ENCODE results near the gene RAPGEF1.
"Not testable (repeated sequence)": the region's sequence is repeated elsewhere in the genome, so short reads cannot be mapped to it uniquely, and the experiment has no call there.

The RAPGEF1 gene

DNA sequence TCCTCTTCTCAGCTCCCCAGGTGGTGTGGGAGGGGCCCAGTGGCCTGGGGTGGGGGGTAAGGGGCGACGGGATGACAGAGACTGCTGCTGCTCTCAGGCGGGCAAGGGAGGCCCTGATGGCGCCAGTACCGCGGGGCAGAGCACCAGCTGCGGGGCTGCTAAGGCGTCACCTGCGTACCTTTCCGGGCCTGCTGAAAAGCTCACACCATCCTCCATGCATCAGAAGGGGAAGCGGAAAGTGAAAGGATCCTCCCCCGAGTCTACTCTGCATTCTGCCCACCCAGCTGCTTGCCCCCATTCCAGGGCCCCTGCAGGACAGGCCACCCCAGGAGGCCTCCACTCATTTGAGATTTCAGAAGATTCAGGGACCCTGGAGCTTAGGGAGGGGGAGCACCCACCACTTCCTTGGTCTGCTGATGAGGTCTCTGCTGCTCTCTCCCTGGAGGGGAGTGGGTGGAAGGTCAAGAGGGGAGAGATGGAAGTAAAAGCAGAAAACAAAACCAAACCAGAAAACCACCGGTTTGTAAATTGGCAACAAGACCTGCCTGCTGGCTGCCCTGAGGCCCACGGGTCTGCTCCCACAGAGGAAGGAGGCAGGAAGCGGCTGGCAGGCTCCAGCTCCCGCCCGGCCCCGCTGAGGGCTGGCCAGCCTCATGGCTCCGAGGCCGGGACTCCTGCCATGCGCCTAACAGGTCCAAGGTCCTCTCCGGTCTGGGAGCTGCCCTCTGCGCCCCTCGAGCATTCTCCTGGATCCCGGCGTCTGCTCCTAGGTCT lies 161.0 kb downstream of the RAPGEF1 start:
- DNase-seq: peak; percentile 43

DNA sequence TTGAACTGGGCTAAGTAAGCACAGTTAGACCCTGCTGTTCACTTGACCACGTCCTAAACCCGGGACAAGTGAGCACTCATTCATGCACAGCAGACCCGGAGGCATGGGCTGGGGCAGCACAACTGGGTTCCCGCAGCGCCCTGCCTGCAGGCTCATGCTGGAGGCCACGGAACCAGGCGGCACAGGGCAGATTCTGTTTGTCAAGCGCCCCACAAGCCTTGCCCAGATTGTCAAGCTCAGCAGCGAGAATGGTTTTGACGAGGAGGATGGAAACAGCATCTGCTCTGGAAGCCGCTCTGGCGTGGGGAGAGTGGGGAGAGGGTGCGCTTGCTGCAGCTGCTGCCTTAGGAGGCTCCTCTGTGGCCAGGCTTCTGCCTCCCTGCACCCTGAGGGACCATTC lies 161.9 kb downstream of the RAPGEF1 start:
- no peak for DNase-seq

DNA sequence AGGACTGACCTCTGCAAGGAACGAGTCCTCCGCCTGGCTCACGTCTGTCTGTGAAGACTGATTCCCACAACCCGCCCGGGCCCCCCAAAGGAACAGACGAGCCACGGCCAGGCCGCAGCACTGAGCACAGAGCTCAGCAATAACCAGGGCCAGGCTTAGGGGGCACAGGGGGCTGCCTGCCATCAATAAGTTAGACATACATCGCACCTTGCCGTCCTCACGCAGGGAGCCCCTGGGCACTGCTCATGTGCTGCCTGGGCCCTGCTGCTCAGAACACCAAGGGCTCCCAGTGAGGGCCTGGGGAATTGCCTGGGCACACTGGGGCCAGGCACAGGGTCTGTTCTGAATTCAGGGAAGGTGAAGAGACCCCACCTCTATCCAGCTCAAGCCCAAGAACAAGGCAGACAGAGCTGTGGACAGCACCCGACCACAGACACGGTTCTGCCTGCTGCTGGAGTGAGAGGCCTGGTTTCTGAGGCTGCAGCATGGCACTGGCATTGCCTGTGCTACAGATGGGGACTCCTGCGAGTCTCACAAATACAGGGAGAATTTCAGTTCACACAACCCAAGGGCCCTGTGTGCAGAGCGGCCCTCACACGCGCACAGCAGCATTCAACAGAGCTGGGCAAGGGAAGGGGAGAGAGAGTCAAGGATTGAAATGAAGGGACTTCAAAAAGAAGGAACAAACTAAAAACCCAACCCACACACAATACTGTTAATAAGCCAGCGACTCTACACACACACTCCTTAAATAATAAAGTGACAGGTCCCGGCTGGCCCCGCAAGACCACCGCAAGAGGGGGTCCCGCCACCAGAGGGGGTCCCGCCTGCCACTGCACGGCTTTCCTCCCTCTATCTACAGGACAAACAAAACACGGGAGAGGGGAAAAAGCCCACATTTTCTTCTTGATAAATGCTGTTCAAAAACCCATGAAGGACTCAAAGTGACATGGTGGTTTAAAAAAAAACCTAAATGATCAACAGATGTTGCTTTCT lies 162.6 kb downstream of the RAPGEF1 start:
- DNase-seq: no peak

DNA sequence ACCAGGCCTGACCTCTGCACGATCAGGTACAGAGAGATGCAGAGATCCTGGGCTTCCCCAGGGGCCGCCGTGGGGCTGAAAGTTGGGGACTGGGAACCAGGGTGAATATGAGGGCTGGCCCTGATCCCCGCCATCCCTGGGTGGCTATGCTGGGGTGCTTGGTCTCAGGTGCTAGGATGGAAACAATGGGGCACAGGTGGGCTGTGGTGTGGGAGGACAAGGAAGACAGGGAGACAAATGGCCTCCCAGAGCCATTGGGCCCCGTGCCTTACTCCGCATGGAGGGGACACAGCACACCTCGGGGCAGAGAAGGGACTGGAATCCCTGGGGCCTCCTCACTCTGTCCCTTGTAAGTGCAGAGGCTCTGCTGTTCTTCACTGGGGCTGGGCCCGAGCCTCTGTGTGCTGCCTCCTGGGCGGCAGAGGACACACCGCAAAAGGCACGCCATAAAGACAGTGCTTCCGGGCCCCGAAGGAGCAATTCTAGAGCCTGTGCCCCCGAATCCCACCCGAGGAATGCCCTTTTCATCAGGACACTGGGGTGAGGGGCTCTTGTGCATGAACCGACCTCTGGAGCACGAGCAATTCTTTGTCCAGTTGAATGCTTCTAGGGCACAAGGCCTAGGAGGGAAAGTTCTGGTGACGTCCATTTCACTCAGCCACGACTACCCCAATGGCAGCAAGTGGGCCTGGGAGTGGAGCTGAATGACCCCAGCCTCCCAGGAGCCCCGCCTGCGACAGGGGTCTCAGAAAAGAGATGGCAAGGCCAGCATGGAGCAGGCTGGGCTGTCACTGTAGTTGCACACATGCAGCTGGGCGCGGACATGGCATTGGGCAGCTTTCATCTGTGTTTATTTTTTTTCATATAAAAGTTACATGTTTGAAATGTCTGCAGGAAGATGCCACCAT lies 163.7 kb downstream of the RAPGEF1 start:
- no peak for DNase-seq

DNA sequence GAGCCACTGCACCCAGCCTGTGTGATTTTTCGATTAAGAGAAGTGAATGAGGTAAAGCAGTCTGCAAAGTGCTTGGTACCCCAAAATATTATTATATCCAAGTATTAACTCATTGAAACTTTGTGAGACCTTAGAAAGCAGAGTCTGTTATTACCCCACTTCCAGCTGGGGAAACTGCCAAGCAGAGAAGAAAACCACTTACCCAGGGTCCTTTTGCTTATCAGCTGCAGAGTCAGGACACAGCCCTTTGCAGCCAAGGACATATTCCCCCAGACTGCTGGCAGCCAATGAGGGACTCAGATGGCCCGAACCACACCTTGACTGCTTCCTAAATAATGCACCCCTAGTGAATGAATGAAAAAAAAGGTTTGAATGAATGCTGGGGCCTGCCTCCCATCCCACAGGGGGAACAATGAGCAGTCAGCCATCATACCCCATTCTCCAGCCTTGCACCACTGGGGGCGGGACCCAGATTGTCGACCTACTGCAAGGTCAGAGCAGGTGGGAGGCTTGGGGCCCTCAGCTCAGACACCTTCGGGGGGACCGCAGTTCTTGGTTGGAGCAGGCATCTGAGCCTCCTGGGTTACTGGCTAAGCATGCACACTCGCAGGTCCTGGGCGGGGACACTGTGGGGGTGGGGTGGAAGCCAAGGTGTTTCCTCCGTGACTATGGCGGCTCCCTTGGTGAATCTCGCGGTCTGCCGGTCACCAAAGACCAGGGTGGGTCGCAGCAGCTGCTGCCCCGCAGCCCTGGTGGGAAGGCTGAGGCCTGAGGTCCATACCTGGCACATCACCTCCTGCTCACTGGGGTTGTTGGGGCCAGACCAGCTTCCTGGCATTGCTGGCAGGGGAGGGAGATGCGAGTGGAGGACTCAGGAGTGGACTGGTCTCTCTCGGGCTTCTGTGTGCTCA lies 164.9 kb downstream of the RAPGEF1 start:
- DNase-seq: no peak

DNA sequence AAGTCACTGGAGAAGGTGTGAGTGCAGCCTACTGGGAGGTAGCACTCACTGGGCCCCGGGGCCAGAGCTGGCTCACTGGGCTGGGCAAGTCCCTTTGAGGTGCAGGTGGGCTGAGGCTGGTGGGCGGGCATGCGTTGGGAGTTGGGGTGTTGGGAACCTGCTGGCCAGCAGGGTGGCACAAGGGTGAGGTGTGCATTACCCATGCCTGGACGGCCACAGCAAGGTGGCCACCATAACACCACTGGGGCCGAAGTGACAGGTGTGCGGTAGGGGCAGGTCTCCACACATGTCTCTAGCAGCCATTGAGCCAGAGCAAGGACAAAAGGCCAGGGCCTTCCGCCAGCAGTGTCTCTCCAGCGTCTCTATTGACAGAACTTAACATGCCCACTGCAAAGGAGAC lies 172.0 kb downstream of the RAPGEF1 start:
- DNase-seq: no peak

DNA sequence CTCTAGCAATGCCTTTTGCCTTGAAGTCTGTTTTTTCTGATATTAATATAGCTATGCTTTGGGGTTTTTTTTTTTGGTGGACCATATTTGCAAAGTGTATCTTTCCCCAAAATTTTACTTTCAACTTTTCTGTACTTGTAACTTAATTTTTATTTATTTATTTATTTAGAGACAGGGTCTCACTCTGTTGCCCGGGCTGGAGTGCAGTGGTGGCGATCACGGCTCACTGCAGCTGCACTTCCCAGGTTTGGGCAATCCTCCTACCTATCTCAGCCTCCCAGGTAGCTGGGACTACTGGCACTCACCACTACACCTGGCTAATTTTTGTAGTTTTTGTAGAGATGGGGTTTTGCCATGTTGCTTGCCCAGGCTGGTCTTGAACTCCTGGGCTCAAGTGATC lies 173.7 kb downstream of the RAPGEF1 start:
- DNase-seq: no peak

DNA sequence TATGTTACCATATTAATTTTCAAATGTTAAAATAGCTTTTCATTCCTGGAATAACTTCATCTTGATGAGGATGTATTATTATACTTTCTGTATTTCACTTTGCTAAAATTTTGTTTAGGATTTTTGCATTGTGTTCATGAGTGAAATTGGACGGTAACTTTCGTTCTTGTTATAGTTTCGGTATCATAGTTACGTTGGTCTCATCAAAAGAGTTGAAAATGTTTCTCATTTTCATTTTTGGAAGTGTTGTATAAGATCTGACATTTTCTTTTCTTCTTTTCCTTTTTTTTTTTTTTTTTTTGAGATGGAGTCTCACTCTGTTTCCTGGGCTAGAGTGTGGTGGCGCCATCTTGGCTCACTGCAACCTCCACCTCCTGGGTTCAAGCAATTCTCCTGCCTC lies 174.5 kb downstream of the RAPGEF1 start:
- DNase-seq: no peak

DNA sequence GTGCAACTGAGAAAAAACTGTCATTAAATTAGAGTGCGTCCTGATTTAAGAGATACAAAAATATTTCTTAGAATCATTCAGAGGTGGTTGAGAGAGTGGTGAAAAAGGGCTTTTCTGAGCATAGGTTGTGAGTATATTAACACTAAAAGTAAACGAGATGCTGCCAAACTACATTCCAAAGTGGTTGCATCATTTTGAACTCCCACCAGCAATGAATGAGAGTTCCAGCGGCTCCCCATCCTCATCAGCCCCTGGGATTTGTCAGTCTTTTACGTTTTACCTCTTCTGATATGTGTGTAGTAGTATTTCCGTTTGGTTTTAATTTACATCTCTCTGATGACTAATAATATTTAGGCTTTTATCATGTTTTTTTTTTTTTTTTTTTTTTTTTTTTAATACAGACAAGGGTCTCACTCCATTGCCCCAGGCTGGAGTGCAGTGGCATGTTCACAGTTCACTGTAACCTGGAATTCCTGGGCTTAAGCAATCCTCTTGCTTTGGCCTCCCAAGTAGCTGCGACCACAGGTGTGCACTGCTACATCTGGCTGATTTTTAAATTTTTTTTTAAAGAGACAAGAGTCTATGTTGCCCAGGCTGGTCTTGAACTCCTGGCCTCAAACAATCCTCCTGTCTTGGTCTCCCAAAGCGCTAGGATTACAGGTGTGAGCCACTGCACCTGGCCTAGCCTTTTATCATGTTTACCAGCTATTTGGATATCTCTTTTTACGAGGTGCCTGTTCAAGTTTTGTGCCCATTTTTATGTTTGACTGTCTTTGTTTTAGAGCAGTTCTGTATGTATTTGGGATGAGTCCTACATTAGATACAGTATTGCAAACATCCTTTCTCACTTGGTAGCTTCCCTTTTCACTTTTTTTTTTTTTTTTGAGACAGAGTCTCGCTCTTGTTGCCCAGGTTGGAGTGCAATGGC lies 177.6 kb downstream of the RAPGEF1 start:
- no peak for DNase-seq

DNA sequence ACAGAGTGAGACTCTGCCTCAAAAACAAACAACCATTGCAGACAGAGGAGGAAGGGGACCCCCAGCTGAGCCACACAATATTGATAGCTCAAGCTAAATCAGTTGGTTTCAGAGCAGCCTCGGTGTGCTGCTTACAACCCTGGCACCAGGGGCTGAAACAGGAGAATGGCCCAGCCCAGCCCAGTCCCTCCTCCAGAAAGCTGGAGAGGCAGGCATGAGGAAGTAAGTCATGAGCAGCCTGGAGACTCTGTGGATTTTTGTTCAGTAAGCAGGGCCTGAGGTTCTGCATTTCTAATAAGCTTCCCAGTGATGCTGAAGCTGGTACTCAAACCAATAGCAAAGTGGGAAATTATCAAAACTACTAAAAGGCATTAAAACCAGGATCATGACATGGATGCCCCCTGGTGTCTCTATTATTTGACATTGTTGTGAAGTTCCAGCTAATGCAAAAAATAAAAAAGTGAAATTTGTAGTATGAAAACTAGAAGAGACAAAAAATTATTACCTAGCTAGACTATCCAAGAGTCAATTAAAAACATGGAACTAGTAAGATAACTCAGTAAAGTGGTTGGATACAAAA lies 180.4 kb downstream of the RAPGEF1 start:
- DNase-seq: no peak

DNA sequence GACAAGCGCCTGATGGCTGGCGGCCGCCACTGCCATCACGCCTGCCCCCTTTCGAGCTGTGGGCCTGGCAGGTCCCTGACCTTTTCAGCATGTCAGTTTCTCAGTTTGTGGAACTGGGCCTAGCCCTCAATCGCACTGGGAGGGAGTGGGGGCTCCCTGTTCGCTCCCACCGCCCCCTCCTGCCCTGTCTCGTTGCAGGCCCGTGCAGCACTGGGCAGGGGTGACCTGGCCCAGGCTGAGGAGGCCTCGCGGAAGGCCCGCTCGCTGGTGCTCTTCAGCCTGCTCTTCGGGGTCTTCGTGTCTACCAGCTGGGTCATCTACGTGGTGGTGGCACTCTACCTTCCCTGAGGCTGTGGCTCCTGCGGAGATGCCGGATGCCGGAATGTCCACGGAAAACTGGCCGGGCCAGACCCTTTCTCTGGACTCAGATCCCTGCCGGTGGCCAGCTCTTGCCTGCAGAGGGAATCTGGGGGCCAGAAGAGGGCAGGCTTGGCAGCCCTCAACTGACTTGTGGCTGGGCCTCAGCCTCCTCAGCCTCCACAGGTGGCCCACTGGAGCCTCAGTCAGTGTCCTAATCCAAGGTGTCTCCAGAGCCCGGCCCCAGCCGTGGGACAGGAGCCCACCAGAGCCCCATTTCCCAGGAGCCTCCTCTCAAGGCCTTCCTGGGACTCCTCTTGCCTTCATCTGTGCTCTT lies 181.9 kb downstream of the RAPGEF1 start:
- no peak for DNase-seq

DNA sequence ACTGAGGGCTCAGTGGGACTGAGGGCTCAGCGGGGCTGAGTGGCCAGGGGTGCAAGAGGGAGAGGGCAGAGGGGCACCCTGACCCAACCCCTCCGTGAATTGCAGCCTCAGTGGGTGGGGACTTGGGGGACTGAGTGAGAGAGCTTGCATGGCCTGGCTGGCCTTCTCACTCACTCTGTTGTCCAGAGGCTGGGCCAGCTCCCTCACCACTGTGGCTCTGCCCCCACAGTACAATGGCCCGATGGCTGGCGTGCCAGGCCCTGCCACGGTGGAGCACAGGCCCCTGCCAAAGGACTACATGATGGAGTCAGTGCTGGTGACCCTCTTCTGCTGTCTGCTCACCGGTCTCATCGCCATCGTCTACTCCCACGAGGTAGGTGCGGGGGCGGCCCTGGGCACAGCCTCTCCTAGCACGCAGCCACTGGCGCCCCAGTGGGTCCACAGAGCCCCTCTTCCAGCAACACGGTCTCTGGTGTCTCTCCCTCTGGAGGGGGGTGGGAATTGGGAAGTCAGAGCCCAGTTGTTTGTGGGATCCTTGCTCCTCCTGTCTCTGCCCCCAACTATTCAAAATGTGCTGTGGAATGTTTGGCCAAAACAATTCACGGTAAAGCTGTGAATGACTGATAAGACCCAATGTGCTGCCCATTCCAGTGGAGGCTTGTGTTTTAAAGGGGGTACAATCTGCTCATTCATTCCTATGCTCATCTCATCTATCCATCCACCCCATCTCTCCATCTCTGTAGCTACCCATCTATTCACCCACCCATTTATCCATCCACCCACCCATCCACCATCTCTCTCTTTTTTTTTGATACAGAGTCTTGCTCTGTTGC lies 183.8 kb downstream of the RAPGEF1 start:
- no peak for DNase-seq

DNA sequence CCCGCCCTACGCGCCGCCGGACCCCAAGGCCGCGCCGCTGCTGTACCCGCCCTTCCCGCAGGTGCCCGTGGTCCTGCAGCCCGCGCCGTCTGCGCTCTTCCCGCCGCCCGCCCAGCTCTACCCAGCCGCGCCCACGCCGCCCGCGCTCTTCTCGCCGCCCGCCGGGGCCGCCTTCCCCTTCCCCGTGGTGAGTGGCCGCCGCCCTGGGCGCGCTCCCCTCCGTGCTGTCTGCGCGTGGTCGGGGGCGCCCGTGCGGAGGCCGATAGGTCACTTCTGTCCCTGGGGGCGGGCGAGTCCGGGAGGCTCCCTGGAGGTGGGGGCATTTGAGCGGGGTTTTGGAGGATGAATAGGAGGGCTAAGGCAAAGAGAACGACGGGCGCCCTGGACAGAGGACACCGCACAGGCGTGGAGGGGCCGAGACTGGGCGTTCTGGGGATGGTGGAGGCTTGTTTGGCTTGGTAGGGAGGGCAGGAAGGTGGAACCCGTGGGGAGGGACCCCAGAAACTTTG lies 185.0 kb downstream of the RAPGEF1 start:
- DNase-seq: no peak

DNA sequence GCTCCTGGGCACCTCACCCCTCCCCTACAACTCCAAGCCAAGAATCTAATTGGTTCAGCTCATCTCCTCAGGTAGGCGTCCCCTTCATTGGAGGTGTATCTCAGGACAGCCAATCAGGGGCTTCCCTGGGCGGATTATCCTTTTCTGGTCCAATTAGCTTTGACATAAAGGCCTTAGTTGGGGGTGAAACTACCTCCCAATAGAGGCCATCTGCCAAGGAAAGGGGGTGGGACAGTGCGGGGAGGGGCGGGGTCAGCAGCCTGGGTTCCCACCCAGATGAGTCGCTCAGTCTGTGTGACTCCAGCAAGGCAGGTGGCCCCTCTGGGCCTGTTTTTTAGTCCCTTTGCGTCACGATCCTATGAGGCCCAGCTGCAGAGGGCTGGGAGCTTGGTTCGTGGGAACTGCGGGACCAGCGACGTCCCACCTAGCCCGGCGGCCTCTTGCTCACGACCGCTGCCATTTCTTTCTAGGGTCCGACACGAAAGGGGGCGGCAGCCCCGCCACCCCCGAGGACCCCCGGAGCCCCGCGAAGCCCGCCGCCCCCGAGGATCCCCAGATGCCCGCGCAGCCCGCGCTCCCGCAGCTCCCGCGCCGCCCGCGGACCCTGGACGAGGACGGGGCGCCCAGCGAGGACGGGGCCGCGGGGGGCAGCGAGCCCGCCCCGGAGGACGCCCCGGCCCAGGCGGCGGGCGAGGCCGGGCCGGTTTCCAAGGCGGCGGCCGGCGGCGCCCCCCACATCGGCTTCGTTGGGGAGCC lies 185.6 kb downstream of the RAPGEF1 start:
- no peak for DNase-seq

DNA sequence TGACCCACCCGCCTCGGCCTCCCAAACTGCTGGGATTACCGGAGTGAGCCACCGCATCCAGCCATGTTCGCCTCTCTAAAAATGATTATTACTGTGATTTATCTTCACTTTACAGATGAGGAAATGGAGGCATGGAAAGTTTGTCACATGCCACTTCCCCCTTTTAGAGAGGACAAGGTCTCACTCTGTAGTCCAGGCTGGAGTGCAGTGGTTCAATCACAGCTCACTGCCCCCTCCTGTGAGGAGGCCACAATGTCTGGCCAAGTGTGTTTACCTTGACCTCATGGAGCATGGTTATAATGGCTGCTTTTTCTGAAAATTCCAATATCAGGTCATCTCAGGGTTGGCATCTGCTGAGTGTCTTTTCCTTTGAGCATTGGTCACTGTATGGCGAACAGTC lies 187.8 kb downstream of the RAPGEF1 start:
- no peak for DNase-seq

DNA sequence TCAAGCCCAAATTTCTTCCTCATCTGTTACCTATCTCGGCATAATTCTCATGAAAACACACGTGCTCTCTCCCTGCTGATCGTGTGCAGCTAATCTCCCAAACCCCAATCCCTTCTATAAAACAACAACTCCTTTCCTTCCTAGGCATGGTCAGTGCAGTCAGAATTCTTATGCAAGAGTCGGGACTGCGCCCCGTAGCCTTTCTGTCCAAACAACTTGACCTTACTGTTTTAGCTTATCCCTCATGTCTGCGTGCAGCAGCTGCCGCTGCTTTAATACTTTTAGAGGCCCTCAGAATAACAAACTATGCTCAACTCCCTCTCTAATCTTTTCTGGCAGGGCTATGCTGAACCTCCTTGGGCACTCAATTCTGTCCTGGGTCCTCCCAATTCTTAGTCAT lies 189.4 kb downstream of the RAPGEF1 start:
- not testable (repeated sequence) for DNase-seq

DNA sequence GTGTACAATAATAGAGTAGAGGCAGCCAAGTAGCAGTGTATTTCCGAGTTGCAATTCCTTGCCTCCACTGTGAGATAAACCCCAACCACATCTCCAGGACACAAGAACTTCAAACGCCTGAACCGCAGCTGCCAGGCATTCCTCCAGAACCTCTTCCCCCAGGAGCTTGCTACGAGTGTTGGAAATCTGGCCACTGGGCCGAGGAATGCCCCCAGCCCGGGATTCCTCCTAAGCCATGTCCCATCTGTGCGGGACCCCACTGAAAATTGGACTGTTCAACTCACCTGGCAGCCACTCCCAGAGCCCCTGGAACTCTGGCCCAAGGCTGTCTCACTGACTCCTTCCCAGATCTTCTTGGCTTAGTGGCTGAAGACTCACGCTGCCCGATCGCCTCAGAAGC lies 190.7 kb downstream of the RAPGEF1 start:
- DNase-seq: not testable (repeated sequence)

Data from CD4-positive, alpha-beta T cell treated with Interleukin-4 for 4 hours (primary cell).